H9 (cell line): Measurements from ENCODE around the gene TSPAN11. TPM values are rescaled to one million over a fixed set of nuclear protein-coding genes. Genes with fewer than 3 reads are reported as not detected.

Experiments
- DNase-seq: peaks from one replicate; pipeline ENCODE4 v3.0.0-alpha.2; 2017
- H2AFZ ChIP-seq: one replicate; pipeline ENCODE4 v1.6.1; 2013; ENCODE audit warnings: mild to moderate bottlenecking, low read length, control low read depth, moderate library complexity
- H2AK5ac ChIP-seq: 2 replicates; pipeline ENCODE4 v1.6.1; 2013; ENCODE audit warnings: low read length, control low read depth, mixed read lengths; ENCODE audit not compliant: insufficient read length
- H2BK120ac ChIP-seq: one replicate; pipeline ENCODE4 v1.6.1; 2013; ENCODE audit warnings: low read depth, mild to moderate bottlenecking, low read length, control low read depth, inconsistent platforms; ENCODE audit not compliant: poor library complexity, severe bottlenecking
- H2BK12ac ChIP-seq: 2 replicates; pipeline ENCODE4 v1.6.1; 2013; ENCODE audit warnings: low read length, control low read depth, mixed read lengths, low read depth; ENCODE audit not compliant: insufficient read length
- H2BK15ac ChIP-seq: 2 replicates; pipeline ENCODE4 v1.6.1; 2013; ENCODE audit warnings: low read depth, low read length, control low read depth
- H2BK20ac ChIP-seq: one replicate; pipeline ENCODE4 v1.6.1; 2013; ENCODE audit warnings: low read depth, mild to moderate bottlenecking, low read length, control low read depth, inconsistent platforms; ENCODE audit not compliant: poor library complexity, severe bottlenecking
- H2BK5ac ChIP-seq: 2 replicates; pipeline ENCODE4 v1.6.1; 2013; ENCODE audit warnings: low read length, control low read depth, mixed read lengths; ENCODE audit not compliant: insufficient read length
- H3K14ac ChIP-seq: 2 replicates; pipeline ENCODE4 v1.6.1; 2013; ENCODE audit warnings: low read length, control low read depth; ENCODE audit not compliant: insufficient read depth
- H3K18ac ChIP-seq: 2 replicates; pipeline ENCODE4 v1.6.1; 2013; ENCODE audit warnings: low read depth, mild to moderate bottlenecking, mixed read lengths, low read length, control low read depth; ENCODE audit not compliant: insufficient read length
- H3K23ac ChIP-seq: 2 replicates; pipeline ENCODE4 v1.6.1; 2013; ENCODE audit warnings: low read length, control low read depth, mixed read lengths, low read depth; ENCODE audit not compliant: insufficient read length
- H3K23me2 ChIP-seq: 2 replicates; pipeline ENCODE4 v1.6.1; 2013; ENCODE audit warnings: low read depth, mild to moderate bottlenecking, mixed read lengths, low read length, control low read depth; ENCODE audit not compliant: insufficient read length, poor library complexity, severe bottlenecking
- H3K27ac ChIP-seq: 2 replicates; pipeline ENCODE4 v1.5.1; 2013; ENCODE audit warnings: low read length, control low read depth, mixed read lengths, low read depth; ENCODE audit not compliant: insufficient read length
- H3K27me3 ChIP-seq: 2 replicates; pipeline ENCODE4 v1.6.1; 2013; ENCODE audit warnings: low read length, control low read depth, inconsistent platforms; ENCODE audit not compliant: insufficient read depth
- H3K4ac ChIP-seq: 2 replicates; pipeline ENCODE4 v1.6.1; 2013; ENCODE audit warnings: low read depth, mild to moderate bottlenecking, control low read depth, inconsistent platforms, low read length, moderate library complexity
- H3K4me1 ChIP-seq: 2 replicates; pipeline ENCODE4 v1.6.1; 2013; ENCODE audit warnings: low read length, control low read depth, inconsistent platforms; ENCODE audit not compliant: insufficient read depth
- H3K4me2 ChIP-seq: 2 replicates; pipeline ENCODE4 v1.6.1; 2013; ENCODE audit warnings: low read length, control low read depth, mixed read lengths; ENCODE audit not compliant: insufficient read length, insufficient read depth
- H3K56ac ChIP-seq: 2 replicates; pipeline ENCODE4 v1.6.1; 2013; ENCODE audit warnings: low read depth, mild to moderate bottlenecking, mixed read lengths, low read length, control low read depth; ENCODE audit not compliant: insufficient read length
- H3K79me1 ChIP-seq: 2 replicates; pipeline ENCODE4 v1.6.1; 2013; ENCODE audit warnings: low read depth, mild to moderate bottlenecking, moderate library complexity, low read length, control low read depth, inconsistent platforms; ENCODE audit not compliant: insufficient read depth, poor library complexity, severe bottlenecking
- H3K79me2 ChIP-seq: 2 replicates; pipeline ENCODE4 v1.6.1; 2013; ENCODE audit warnings: low read length, control low read depth, inconsistent platforms; ENCODE audit not compliant: insufficient read depth
- H3K9ac ChIP-seq: 2 replicates; pipeline ENCODE4 v1.6.1; 2013; ENCODE audit warnings: low read length, control low read depth, mixed read lengths; ENCODE audit not compliant: insufficient read length; ENCODE audit errors: extremely low read depth
- H3K9me3 ChIP-seq: one replicate; pipeline ENCODE4 v1.6.1; 2013; ENCODE audit warnings: low read depth, low read length, inconsistent platforms; ENCODE audit not compliant: control insufficient read depth
- H3T11ph ChIP-seq: one replicate; pipeline ENCODE4 v1.6.1; 2013; ENCODE audit warnings: mild to moderate bottlenecking, low read length, control low read depth, inconsistent platforms
- H4K20me1 ChIP-seq: one replicate; pipeline ENCODE4 v1.6.1; 2013; ENCODE audit not compliant: control insufficient read depth, insufficient read length, insufficient read depth
- H4K5ac ChIP-seq: 2 replicates; pipeline ENCODE4 v1.6.1; 2013; ENCODE audit warnings: low read depth, mild to moderate bottlenecking, mixed read lengths, low read length, control low read depth; ENCODE audit not compliant: insufficient read length
- H4K8ac ChIP-seq: replicated peaks from 2 replicates; pipeline ENCODE4 v1.6.1; 2013; ENCODE audit warnings: low read length, control low read depth, mixed read lengths, low read depth; ENCODE audit not compliant: insufficient read length
- H4K91ac ChIP-seq: 2 replicates; pipeline ENCODE4 v1.6.1; 2013; ENCODE audit warnings: low read depth, mild to moderate bottlenecking, moderate library complexity, mixed read lengths, low read length, control low read depth; ENCODE audit not compliant: insufficient read length
- H3K27ac Mint-ChIP-seq, 3 experiments: 2 replicates in 2 of 3; 3 replicates in 1 of 3; pipeline ENCODE4 v1.8.0; 2020 to 2021; ENCODE audit warnings: mixed read lengths in 3 of 3, mild to moderate bottlenecking in 1 of 3, moderate library complexity in 1 of 3
- H3K27me3 Mint-ChIP-seq: 2 replicates; pipeline ENCODE4 v1.8.0; 2021; ENCODE audit warnings: low read depth, mild to moderate bottlenecking, moderate library complexity, mixed read lengths
- H3K36me3 Mint-ChIP-seq, 3 experiments: 2 replicates in 2 of 3; 3 replicates in 1 of 3; pipeline ENCODE4 v1.8.0; 2020 to 2021; ENCODE audit warnings: low read depth in 3 of 3, mixed read lengths in 3 of 3; ENCODE audit not compliant: insufficient read depth in 1 of 3
- H3K4me1 Mint-ChIP-seq, 2 experiments: 2 replicates each; pipeline ENCODE4 v1.8.0; 2020; ENCODE audit warnings: mixed read lengths in 2 of 2
- H3K4me3 Mint-ChIP-seq, 2 experiments: 2 replicates in 1 of 2; 3 replicates in 1 of 2; pipeline ENCODE4 v1.8.0; 2020 to 2021; ENCODE audit warnings: mild to moderate bottlenecking in 2 of 2, mixed read lengths in 2 of 2, moderate library complexity in 1 of 2
- H3K9me3 Mint-ChIP-seq, 2 experiments: 2 replicates in 1 of 2; 3 replicates in 1 of 2; pipeline ENCODE4 v1.8.0; 2020; ENCODE audit warnings: mild to moderate bottlenecking in 2 of 2, mixed read lengths in 2 of 2, moderate library complexity in 1 of 2
- WGBS: extraction: QIAGEN DNeasy Blood & Tissue Kit; methylation state at CpG from one replicate; pipeline ENCODE4 v1.1.7; 2013; ENCODE audit warnings: missing lambda C conversion rate, low lambda C conversion rate, mixed read lengths; ENCODE audit not compliant: insufficient read length; ENCODE audit errors: extremely low coverage; 5-methylcytosine and 5-hydroxymethylcytosine counted together
- total RNA-seq: library from RNA; stranded (reverse); gene quantifications from 2 replicates; pipeline ENCODE4 v1.2.1, GENCODE V29; 2021
- TF ChIP-seq, protein P1 (sequence below): fragments of 200-600 bp; sonication (generic); conservative IDR thresholded peaks from 3 replicates; pipeline ENCODE4 v1.8.0; 2021; ENCODE audit warnings: antibody characterized with exemption, mild to moderate bottlenecking

The TSPAN11 gene
- total RNA-seq, 1 experiment from 2014 or later: 4.2 TPM

DNA sequence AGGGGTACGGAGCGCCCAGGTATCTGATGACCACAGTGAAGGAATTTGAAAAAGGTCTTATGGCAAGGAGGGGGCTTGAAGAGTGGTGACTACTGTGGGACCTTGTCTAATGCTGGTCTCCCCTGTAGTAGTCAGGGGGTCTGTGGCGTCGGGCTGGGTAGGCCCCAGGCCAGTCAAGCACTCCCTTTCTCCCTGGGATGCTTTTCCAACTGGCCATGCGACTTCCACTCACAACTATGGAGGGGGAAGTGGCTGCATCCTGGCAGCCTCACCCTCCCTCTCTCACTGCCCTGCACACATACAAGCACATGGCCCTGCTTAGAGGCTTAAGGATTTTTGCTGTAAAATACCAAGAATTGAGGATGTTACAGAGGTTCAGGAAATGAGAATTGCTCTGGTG lies 4.1 kb downstream of the TSPAN11 start:
- no peak for DNase-seq
- TF ChIP-seq, protein P1, sequence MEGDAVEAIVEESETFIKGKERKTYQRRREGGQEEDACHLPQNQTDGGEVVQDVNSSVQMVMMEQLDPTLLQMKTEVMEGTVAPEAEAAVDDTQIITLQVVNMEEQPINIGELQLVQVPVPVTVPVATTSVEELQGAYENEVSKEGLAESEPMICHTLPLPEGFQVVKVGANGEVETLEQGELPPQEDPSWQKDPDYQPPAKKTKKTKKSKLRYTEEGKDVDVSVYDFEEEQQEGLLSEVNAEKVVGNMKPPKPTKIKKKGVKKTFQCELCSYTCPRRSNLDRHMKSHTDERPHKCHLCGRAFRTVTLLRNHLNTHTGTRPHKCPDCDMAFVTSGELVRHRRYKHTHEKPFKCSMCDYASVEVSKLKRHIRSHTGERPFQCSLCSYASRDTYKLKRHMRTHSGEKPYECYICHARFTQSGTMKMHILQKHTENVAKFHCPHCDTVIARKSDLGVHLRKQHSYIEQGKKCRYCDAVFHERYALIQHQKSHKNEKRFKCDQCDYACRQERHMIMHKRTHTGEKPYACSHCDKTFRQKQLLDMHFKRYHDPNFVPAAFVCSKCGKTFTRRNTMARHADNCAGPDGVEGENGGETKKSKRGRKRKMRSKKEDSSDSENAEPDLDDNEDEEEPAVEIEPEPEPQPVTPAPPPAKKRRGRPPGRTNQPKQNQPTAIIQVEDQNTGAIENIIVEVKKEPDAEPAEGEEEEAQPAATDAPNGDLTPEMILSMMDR: no peak
- Mint-ChIP-seq H3K36me3 (peaks cover 0 to 9% (median 3%) of the 10 kb centered on the region in 3 experiments; a peak in 3 of 7 replicates), H3K4me1 (peaks cover 17 to 19% of the 10 kb centered on the region in 2 experiments), H3K27me3 (peaks cover 43% of the 10 kb centered on the region), H3K4me3 (no peak overlapping the region), H3K27ac (no peak overlapping the region), H3K9me3 (peaks cover 11% of the 10 kb centered on the region in 2 experiments)
- no peak overlapping the region for H3K9ac ChIP-seq
- no peak overlapping the region for H3T11ph ChIP-seq
- H2AK5ac ChIP-seq: no peak overlapping the region
- H4K8ac ChIP-seq: no peak overlapping the region
- no peaks in the 10 kb centered on the region for H3K79me1 ChIP-seq
- H3K18ac ChIP-seq: no peak overlapping the region
- H3K79me2 ChIP-seq: no peaks in the 10 kb centered on the region
- H3K27me3 ChIP-seq: peaks cover 8% of the 10 kb centered on the region; the same call in 1 of the 2 replicates
- no peak overlapping the region for H2BK120ac ChIP-seq
- WGBS: no CpG with 5 or more reads among the region's 5 CpGs
- H2BK20ac ChIP-seq: no peak overlapping the region
- no peak overlapping the region for H3K56ac ChIP-seq
- no peak overlapping the region for H3K14ac ChIP-seq
- no peak overlapping the region for H3K23ac ChIP-seq
- no peak overlapping the region for H2BK5ac ChIP-seq
- no peak overlapping the region for H2BK12ac ChIP-seq
- no peaks in the 10 kb centered on the region for H3K9me3 ChIP-seq
- no peak overlapping the region for H3K27ac ChIP-seq
- H3K4me1 ChIP-seq: no peaks in the 10 kb centered on the region; the same call in 1 of the 2 replicates
- no peak overlapping the region for H2AFZ ChIP-seq
- H3K23me2 ChIP-seq: peaks cover 8% of the 10 kb centered on the region
- no peak overlapping the region for H4K5ac ChIP-seq
- H3K4ac ChIP-seq: no peak overlapping the region
- no peaks in the 10 kb centered on the region for H4K20me1 ChIP-seq
- H4K91ac ChIP-seq: no peak overlapping the region
- H2BK15ac ChIP-seq: no peak overlapping the region
- H3K4me2 ChIP-seq: no peak overlapping the region
